Measurements from ENCODE around the gene OCA2.

DNA sequence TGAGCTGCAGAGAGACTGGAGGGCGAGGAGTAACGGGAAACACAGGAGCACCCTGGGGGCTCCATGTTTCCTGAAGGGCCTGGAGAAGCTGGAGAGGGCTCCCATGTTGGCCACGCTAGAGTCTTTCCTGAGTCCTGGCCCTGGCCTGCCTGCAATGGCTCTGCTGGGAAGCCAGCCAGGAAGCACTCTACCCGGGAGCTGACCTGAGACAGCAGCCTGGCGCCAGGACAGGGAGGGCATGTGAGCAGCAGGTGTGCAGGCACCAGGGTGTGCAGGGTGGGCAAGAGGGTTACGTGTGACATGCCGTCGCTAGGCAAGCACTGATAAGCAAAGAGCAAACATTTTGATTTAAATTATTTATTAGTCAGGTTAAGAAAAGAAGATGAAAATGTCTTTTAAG is 301.4 kb downstream of the OCA2 start:
- no peak for TF ChIP-seq POLR2A (IDR thresholded peaks at IDR 0.05; ENCODE audit: extremely low read depth, insufficient read length)
- TF ChIP-seq, protein P1, sequence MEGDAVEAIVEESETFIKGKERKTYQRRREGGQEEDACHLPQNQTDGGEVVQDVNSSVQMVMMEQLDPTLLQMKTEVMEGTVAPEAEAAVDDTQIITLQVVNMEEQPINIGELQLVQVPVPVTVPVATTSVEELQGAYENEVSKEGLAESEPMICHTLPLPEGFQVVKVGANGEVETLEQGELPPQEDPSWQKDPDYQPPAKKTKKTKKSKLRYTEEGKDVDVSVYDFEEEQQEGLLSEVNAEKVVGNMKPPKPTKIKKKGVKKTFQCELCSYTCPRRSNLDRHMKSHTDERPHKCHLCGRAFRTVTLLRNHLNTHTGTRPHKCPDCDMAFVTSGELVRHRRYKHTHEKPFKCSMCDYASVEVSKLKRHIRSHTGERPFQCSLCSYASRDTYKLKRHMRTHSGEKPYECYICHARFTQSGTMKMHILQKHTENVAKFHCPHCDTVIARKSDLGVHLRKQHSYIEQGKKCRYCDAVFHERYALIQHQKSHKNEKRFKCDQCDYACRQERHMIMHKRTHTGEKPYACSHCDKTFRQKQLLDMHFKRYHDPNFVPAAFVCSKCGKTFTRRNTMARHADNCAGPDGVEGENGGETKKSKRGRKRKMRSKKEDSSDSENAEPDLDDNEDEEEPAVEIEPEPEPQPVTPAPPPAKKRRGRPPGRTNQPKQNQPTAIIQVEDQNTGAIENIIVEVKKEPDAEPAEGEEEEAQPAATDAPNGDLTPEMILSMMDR (IDR thresholded peaks at IDR 0.05; ENCODE audit: low read depth, low read length), result no peak
- TF ChIP-seq, protein P2, sequence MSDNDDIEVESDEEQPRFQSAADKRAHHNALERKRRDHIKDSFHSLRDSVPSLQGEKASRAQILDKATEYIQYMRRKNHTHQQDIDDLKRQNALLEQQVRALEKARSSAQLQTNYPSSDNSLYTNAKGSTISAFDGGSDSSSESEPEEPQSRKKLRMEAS (IDR thresholded peaks at IDR 0.05; ENCODE audit: low read depth, low read length), result no peak

Data from NB4 (cell line).